ENCODE data around the gene TAF9B. TPM values are rescaled to one million over a fixed set of nuclear protein-coding genes. Genes with fewer than 3 reads are reported as not detected.
"Not testable (repeated sequence)": the region's sequence is repeated elsewhere in the genome, so short reads cannot be mapped to it uniquely, and the experiment has no call there.

Gene TAF9B
- total RNA-seq, 4 donors from 2014 or later: 16.3 to 24.0 (median 18.5) TPM

GRCh38 chrX:78103001-78103622, 36.3 kb downstream of the TAF9B start:
- Histone ChIP-seq H3K27ac (peak overlapping the region; percentile 79 to 98 (median 98)), H3K4me3 (peak overlapping the region; percentile 66 to 94 (median 82)), H3K4me1 (peaks cover 30% of the 10 kb centered on the region in 2 donors), H3K27me3 (no peaks in the 10 kb centered on the region), H3K36me3 (no peaks in the 10 kb centered on the region), H3K9me3 (no peaks in the 10 kb centered on the region)
- TF ChIP-seq POLR2A (IDR thresholded peaks at IDR 0.05) (no peak), CTCF (IDR thresholded peaks at IDR 0.05 in 4 of 5, conservative IDR thresholded peaks at IDR 0.05 in 1 of 5) (no peak)
- in situ Hi-C loops (cut with MboI; ENCODE audit: low sequenced_read_pairs in 4 of 4) (loop anchor here in 3 of 4 donors (10.0 to 25.0 kb wide), 2 partner anchors 191 to 198 kb away; partner anchors contain the start of gene ATP7A (in 2 of the 3)), intact Hi-C loops (cut with DNase I; ENCODE audit: low total_unique reads) (no loop called here)
- ATAC-seq (no peak), DNase-seq (no peak)

- Histone ChIP-seq H3K9me3 (no peaks in the 10 kb centered on the region), H3K27me3 (no peaks in the 10 kb centered on the region), H3K27ac (no peak overlapping the region), H3K36me3 (no peaks in the 10 kb centered on the region), H3K4me3 (no peak overlapping the region), H3K4me1 (peaks cover 20 to 21% of the 10 kb centered on the region in 2 donors)
- in situ Hi-C loops (cut with MboI; ENCODE audit: low sequenced_read_pairs in 4 of 4): loop anchor here in 3 of 4 donors (10.0 to 25.0 kb wide), 2 partner anchors 190 to 197 kb away; partner anchors contain the start of gene ATP7A (in 2 of the 3)
- DNase-seq (no peak), ATAC-seq (no peak)
- intact Hi-C loops (cut with DNase I; ENCODE audit: low total_unique reads): no loop called here
- no peak for TF ChIP-seq POLR2A (IDR thresholded peaks at IDR 0.05)
- no peak for TF ChIP-seq CTCF (IDR thresholded peaks at IDR 0.05 in 4 of 5, conservative IDR thresholded peaks at IDR 0.05 in 1 of 5)
These were observed 37.4 kb downstream of the TAF9B start for GRCh38 chrX:78102091-78102490.

GRCh38 chrX:78098108-78098507, 41.3 kb downstream of the TAF9B start:
- H3K27me3 ChIP-seq: no peaks in the 10 kb centered on the region
- H3K27ac ChIP-seq: no peak overlapping the region
- H3K4me1 ChIP-seq: peaks cover 0 to under 1% of the 10 kb centered on the region in 2 donors
- H3K36me3 ChIP-seq: no peaks in the 10 kb centered on the region
- ATAC-seq: no peak
- H3K9me3 ChIP-seq: no peaks in the 10 kb centered on the region
- no peak for TF ChIP-seq POLR2A (IDR thresholded peaks at IDR 0.05)
- no peak for TF ChIP-seq CTCF (IDR thresholded peaks at IDR 0.05 in 4 of 5, conservative IDR thresholded peaks at IDR 0.05 in 1 of 5)
- in situ Hi-C loops (cut with MboI; ENCODE audit: low sequenced_read_pairs in 4 of 4): no loop called here
- no peak for DNase-seq
- intact Hi-C loops (cut with DNase I; ENCODE audit: low total_unique reads): no loop called here
- H3K4me3 ChIP-seq: no peak overlapping the region

- no peak overlapping the region for H3K4me3 ChIP-seq
- intact Hi-C loops (cut with DNase I; ENCODE audit: low total_unique reads): no loop called here
- no peaks in the 10 kb centered on the region for H3K36me3 ChIP-seq
- TF ChIP-seq CTCF (IDR thresholded peaks at IDR 0.05 in 4 of 5, conservative IDR thresholded peaks at IDR 0.05 in 1 of 5) (peak in 4 of 5 experiments; percentile 16 to 41 (median 18)), POLR2A (IDR thresholded peaks at IDR 0.05) (no peak)
- ATAC-seq (peak in 1 of 2 donors; percentile 46), DNase-seq (no peak)
- H3K4me1 ChIP-seq: no peaks in the 10 kb centered on the region
- H3K9me3 ChIP-seq: no peaks in the 10 kb centered on the region
- H3K27ac ChIP-seq: no peak overlapping the region
- in situ Hi-C loops (cut with MboI; ENCODE audit: low sequenced_read_pairs in 4 of 4): no loop called here
- peaks cover 0 to 4% (median 0%) of the 10 kb centered on the region in 3 donors for H3K27me3 ChIP-seq
These were observed 47.2 kb downstream of the TAF9B start for GRCh38 chrX:78092296-78092695.

GRCh38 chrX:78081413-78081812, 58.0 kb downstream of the TAF9B start:
- DNase-seq; ATAC-seq; H3K36me3 ChIP-seq; H3K4me1 ChIP-seq; H3K27ac ChIP-seq; in situ Hi-C loops (cut with MboI; ENCODE audit: low sequenced_read_pairs in 4 of 4); H3K4me3 ChIP-seq; intact Hi-C loops (cut with DNase I; ENCODE audit: low total_unique reads); H3K27me3 ChIP-seq; H3K9me3 ChIP-seq: not testable (repeated sequence)

Other genes starting within 250 kb of the TAF9B start
- 10 to 100 TPM; 26.2 to 40.1 (median 32.7) TPM for gene MAGT1, start 244.2 kb downstream of the TAF9B start, total RNA-seq
- gene COX7B, start 240.2 kb downstream of the TAF9B start, total RNA-seq: 100 to 1,000 TPM; 788 to 912 (median 821) TPM
- gene ATP7A, start 229.0 kb downstream of the TAF9B start, total RNA-seq: 1 to 10 TPM; 4.0 to 6.3 (median 5.1) TPM
- gene PGAM4, start 170.0 kb downstream of the TAF9B start, total RNA-seq: not detected
- 100 to 1,000 TPM; 220 to 392 (median 310) TPM for gene PGK1, start 35.4 kb downstream of the TAF9B start, total RNA-seq
- 1 to 10 TPM in 1 of 4 donors, under 1 TPM in 2, not detected in 1; 0.24 to 1.1 (median 0.76) TPM for gene CYSLTR1, start 188.0 kb upstream of the TAF9B start, total RNA-seq